Melanocyte of skin (primary cell): ENCODE measurements around the gene LRP11. TPM values are rescaled to one million over a fixed set of nuclear protein-coding genes. Genes with fewer than 3 reads are reported as not detected.

Experiments
- total RNA-seq, 2 donors: library from RNA; depleted of rRNA; stranded (reverse); fragments of >200 nt; gene quantifications; 2 replicates each; pipeline ENCODE4 v1.2.3, GENCODE V29; 2012

Gene LRP11, protein sequence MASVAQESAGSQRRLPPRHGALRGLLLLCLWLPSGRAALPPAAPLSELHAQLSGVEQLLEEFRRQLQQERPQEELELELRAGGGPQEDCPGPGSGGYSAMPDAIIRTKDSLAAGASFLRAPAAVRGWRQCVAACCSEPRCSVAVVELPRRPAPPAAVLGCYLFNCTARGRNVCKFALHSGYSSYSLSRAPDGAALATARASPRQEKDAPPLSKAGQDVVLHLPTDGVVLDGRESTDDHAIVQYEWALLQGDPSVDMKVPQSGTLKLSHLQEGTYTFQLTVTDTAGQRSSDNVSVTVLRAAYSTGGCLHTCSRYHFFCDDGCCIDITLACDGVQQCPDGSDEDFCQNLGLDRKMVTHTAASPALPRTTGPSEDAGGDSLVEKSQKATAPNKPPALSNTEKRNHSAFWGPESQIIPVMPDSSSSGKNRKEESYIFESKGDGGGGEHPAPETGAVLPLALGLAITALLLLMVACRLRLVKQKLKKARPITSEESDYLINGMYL
- total RNA-seq, result 10 to 100 TPM; 32.0 to 40.3 TPM

DNA sequence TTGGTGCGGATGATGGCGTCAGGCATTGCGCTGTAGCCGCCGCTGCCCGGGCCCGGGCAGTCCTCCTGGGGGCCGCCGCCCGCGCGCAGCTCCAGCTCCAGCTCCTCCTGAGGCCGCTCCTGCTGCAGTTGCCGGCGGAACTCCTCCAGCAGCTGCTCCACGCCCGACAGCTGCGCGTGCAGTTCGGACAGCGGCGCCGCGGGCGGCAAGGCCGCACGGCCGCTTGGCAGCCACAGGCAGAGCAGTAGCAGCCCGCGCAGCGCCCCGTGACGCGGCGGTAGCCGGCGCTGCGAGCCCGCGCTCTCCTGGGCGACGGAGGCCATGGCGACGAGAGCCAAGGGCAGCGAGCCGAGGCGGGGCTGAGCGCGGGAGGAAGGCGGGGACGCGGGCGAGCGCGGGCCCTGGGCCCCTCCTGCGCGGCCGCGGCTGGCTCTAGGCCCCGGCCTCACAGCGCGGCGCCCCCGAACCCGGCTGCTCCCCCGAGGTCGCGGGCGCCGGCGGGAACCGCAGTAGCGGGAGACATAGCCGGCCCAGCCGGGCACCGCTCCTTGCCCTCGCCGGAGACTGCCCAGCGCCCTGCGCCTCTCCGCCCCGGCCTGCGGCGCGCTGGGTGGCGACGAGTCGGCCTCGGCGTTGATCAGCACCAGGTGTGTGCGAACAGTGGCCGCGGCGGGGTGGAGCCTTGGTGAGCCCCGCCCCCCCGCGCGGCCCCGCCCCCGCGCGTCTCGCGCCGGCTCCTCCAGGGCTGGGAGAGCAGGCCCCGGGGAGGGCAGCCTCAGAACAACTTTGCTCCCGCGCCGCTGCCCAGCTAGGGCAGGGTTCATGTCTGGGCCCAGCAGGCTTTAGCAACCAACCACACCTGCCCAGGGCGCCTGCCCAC is at the start of gene LRP11:
Gene LRP11 (minus strand): TSS at position 662 of the 880 bp plus-strand sequence. CDS start 339 bp downstream, at position 323.

DNA sequence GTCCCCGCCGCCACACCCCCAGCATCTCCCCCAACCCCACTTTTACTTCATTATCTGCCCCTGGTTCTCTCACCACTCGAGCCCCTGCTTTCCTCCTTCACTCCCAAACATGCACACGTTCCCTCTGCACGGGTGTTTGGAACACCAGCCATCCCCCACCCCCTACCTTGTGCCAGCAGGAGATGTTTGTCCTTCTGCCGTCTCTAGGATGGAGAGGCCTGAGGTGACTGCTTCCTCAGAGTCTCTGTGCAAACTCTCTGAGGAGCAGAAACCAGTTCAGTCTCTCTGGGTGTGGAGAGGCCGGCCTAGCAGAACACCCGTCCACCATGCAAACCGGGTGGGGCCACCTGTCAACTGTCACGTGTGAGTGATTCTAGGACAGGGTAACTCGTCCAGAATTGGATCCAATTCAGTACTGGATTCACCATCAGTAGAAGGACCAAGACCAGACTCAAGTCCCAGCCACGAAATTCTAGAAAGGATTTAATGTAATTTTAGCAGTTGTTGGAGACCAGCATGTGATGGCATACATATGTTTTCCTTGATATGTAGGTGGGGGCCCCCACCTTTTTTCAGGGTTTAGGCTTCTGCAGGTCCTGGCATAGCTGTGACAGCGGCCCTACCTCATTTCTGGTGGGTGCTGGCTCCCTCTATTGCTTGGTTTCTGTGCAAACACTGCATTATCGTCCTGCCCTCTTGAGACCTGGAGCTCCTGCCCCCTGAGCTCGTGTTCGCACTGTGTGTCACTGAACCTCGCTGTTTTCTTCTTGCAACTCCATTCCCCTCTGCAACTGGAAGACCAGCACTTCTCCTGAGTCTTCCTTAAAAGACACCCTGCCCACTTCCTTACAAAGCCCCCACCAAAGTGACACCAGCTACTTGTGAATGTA is 33.9 kb upstream of the LRP11 start, which contains the start of gene RAET1E:
Gene RAET1E (minus strand): TSS at position 259 of the 890 bp plus-strand sequence. CDS start 7,212 bp downstream, outside the sequence.

Other genes with a start within 250 kb of the LRP11 start
- gene KATNA1, start 215.6 kb downstream of the LRP11 start, total RNA-seq, result 10 to 100 TPM; 16.2 to 25.0 TPM
- gene LATS1, start 146.3 kb downstream of the LRP11 start, total RNA-seq, result 10 to 100 TPM; 19.6 to 21.0 TPM
- gene NUP43, start 117.8 kb downstream of the LRP11 start, total RNA-seq, result 10 to 100 TPM; 32.3 to 49.0 TPM
- gene PCMT1, start 114.6 kb downstream of the LRP11 start, total RNA-seq, result 100 to 1,000 TPM; 290 to 306 TPM
- not detected for gene RAET1E, start 33.8 kb upstream of the LRP11 start, total RNA-seq
- gene RAET1G, start 58.8 kb upstream of the LRP11 start, total RNA-seq, result under 1 TPM in 1 of 2 donors, not detected in 1; 0.33 TPM
- 1 to 10 TPM in 1 of 2 donors, under 1 TPM in 1; 0.69 to 2.0 TPM for gene ULBP2, start 77.7 kb upstream of the LRP11 start, total RNA-seq
- gene ULBP1, start 99.6 kb upstream of the LRP11 start, total RNA-seq, result under 1 TPM in 1 of 2 donors, not detected in 1; under 0.01 TPM
- gene RAET1L, start 161.2 kb upstream of the LRP11 start, total RNA-seq, result not detected
- 1 to 10 TPM; 1.0 to 5.0 TPM for gene ULBP3, start 204.8 kb upstream of the LRP11 start, total RNA-seq